Breast epithelium (tissue), 4 donors: ENCODE measurements around the gene TMEM107. TPM values are rescaled to one million over a fixed set of nuclear protein-coding genes. Genes with fewer than 3 reads are reported as not detected.
A peak's percentile ranks its signal among the peaks of the same experiment; 100 is the strongest.

ENCODE experiments used
- DNase-seq, 2 donors: peaks; one replicate each; pipeline ENCODE4 v3.0.0-alpha.2; 2019; ENCODE audit warnings: low spot score in 2 of 2
- H3K27ac ChIP-seq, 2 donors: fragments of 200-600 bp; sonication (generic) in 1 of 2; one replicate each; pipeline ENCODE4 v1.5.1; 2016 to 2019; ENCODE audit warnings: mild to moderate bottlenecking in 1 of 2
- H3K27me3 ChIP-seq, 2 donors: fragments of 200-600 bp; sonication (generic) in 1 of 2; one replicate each; pipeline versions ENCODE4 v1.5.1 to v1.6.0; 2017 to 2019; ENCODE audit warnings: control low read depth in 1 of 2, mild to moderate bottlenecking in 1 of 2
- H3K36me3 ChIP-seq: fragments of 200-600 bp; one replicate; pipeline ENCODE4 v1.5.1; 2019
- H3K4me1 ChIP-seq, 2 donors: fragments of 200-600 bp; sonication (generic); one replicate each; pipeline ENCODE4 v1.5.1; 2016 to 2019; ENCODE audit warnings: control low read depth in 1 of 2
- H3K4me3 ChIP-seq, 3 donors: fragments of 200-600 bp; sonication (generic); 1 replicate in 2 of 3; 2 replicates in 1 of 3; pipeline ENCODE4 v1.5.1; 2016 to 2019; ENCODE audit warnings: mild to moderate bottlenecking in 3 of 3, moderate library complexity in 2 of 3
- H3K9me3 ChIP-seq, 2 donors: fragments of 200-600 bp; sonication (generic) in 1 of 2; one replicate each; pipeline ENCODE4 v1.5.1; 2016 to 2019; ENCODE audit warnings: control low read depth in 1 of 2
- POLR2A ChIP-seq: fragments of 450-650 bp; IDR thresholded peaks from one replicate; pipeline ENCODE4 v1.6.1; 2016; ENCODE audit warnings: antibody characterized with exemption, mild to moderate bottlenecking, moderate library complexity
- POLR2AphosphoS5 ChIP-seq, 3 donors: sonication (generic); formaldehyde crosslinking; IDR thresholded peaks; one replicate each; pipeline ENCODE4 v1.6.1; 2017; ENCODE audit warnings: antibody characterized with exemption in 3 of 3
- intact Hi-C: fragments of 100-400 bp; cut with DNase I; formaldehyde crosslinking; loops from one replicate; pipeline ENCODE4 v1.15.1; 2023; ENCODE audit warnings: low total_unique reads
- total RNA-seq, 3 donors: library from RNA; depleted of rRNA; stranded (reverse); fragments of >200 nt; gene quantifications; one replicate each; pipeline ENCODE4 v1.1.0, GENCODE V29; 2016
- TF ChIP-seq, protein P1 (sequence below), 3 donors: fragments of 450-650 bp; IDR thresholded peaks; one replicate each; pipeline ENCODE4 v1.5.1; 2016 to 2017; ENCODE audit warnings: antibody characterized with exemption in 3 of 3, mild to moderate bottlenecking in 3 of 3, moderate library complexity in 3 of 3

The TMEM107 gene
- total RNA-seq, 3 donors from 2014 or later, result 15.7 to 83.1 (median 41.0) TPM

DNA sequence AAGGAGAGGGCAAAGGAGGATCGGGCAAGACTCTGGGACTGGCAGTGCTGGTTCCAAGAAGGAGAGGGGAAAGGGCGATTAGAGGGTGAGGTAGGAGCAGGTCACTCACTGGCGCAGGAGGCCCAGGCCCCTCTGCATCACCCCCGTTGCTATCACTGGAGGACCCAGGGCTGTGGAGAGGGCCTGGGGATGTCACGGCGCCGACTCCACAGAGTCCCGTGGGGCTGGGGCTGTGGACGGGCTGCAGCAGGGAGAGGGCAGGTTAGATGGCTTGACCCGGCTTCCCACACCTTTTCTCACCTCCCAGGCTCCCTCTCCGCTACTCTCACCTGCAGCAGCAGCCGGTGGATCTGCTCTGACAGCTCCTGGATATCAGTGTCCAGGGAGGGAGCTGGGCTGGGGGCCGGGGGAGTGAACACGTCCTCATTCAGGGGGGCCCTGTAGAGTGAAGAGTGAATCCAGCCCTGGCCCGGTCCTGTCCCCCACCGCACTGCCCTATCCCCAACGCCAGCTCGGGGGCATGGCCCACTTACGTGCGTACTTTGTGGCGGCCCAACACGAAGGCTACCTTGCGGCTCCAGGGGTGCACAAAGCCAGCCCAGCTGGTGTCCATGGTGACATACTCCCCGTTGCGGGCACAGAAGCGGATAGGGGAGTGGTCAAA is 28.9 kb downstream of the TMEM107 start:
- H3K36me3 ChIP-seq, result peaks cover 46% of the 10 kb centered on the region
- no peak for DNase-seq
- peak overlapping the region; percentile 65 to 99 for H3K27ac ChIP-seq
- no peaks in the 10 kb centered on the region for H3K9me3 ChIP-seq
- TF ChIP-seq POLR2A (no peak), POLR2AphosphoS5 (IDR thresholded peaks at IDR 0.05) (no peak)
- TF ChIP-seq, protein P1, sequence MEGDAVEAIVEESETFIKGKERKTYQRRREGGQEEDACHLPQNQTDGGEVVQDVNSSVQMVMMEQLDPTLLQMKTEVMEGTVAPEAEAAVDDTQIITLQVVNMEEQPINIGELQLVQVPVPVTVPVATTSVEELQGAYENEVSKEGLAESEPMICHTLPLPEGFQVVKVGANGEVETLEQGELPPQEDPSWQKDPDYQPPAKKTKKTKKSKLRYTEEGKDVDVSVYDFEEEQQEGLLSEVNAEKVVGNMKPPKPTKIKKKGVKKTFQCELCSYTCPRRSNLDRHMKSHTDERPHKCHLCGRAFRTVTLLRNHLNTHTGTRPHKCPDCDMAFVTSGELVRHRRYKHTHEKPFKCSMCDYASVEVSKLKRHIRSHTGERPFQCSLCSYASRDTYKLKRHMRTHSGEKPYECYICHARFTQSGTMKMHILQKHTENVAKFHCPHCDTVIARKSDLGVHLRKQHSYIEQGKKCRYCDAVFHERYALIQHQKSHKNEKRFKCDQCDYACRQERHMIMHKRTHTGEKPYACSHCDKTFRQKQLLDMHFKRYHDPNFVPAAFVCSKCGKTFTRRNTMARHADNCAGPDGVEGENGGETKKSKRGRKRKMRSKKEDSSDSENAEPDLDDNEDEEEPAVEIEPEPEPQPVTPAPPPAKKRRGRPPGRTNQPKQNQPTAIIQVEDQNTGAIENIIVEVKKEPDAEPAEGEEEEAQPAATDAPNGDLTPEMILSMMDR (IDR thresholded peaks at IDR 0.05), result no peak
- no peaks in the 10 kb centered on the region for H3K27me3 ChIP-seq
- no peak overlapping the region for H3K4me3 ChIP-seq
- peaks cover 5 to 6% of the 10 kb centered on the region in 2 donors for H3K4me1 ChIP-seq
- intact Hi-C loops, result no loop called here

DNA sequence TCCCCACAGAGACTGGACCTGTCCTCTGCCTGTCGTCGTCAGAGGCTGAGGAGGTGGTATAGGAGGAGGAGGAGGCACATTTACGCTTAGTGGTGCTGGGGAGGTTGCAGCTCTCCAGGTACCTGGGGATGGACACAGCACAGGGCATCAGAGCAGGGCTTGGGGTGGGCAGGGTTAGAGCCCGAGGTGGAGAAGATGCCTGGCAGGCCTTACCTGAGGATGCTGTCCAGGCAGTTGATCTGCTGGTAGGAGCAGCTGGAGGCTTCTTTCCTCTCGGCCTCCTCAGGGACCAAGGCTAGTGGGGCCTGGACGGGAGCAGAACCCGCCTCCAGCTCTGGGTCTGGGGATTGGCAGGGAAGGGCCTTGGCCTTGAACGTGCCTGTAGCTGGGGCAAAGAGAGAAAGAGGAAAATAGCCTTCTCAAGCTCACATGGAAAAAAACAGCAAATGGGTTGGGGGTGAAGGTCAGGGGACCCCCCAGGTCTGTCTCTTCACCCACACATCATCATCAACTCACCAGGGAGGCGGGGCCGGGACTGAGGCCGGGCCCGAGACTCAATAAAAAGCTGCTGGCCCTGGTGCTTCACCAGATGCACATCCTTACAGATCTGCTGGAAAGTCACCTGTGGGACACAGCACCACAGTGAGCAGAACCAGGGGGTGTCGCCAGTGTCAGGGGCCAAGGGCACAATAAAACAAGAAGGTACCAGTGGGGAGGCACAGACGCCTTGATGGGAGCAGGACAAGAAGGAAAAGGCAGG is 29.6 kb downstream of the TMEM107 start:
- peak in 1 of 3 donors; percentile 18 for TF ChIP-seq POLR2AphosphoS5 (IDR thresholded peaks at IDR 0.05)
- no peak for TF ChIP-seq POLR2A
- TF ChIP-seq, protein P1 (IDR thresholded peaks at IDR 0.05), result no peak
- Histone ChIP-seq H3K27me3 (no peaks in the 10 kb centered on the region), H3K36me3 (peaks cover 53% of the 10 kb centered on the region), H3K4me3 (no peak overlapping the region), H3K27ac (peak overlapping the region; percentile 65 to 99), H3K4me1 (peaks cover 5 to 6% of the 10 kb centered on the region in 2 donors), H3K9me3 (no peaks in the 10 kb centered on the region)
- DNase-seq, result no peak
- intact Hi-C loops, result no loop called here

DNA sequence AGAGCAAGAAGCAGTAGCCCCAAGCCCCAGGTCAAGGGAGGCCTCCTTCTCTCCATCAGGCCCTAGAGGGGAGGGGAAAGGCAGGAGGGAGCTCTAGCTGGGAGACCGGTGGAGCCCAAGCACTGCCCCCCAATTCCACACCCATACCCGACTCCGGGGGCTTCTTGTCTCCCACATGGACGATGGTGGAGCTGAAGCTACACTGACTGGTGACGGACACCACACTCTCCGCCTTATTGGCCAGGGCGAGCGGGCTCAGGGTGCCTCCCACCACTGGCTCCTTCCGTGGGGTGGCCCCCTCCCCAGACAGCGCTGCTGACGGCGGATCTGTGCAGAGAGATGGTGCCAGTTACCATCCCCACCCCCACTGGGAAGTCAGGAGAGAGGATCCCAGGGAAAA is 30.4 kb downstream of the TMEM107 start:
- Histone ChIP-seq H3K4me1 (peaks cover 3 to 5% of the 10 kb centered on the region in 2 donors), H3K4me3 (no peak overlapping the region), H3K27ac (peak overlapping the region; percentile 65 to 99), H3K9me3 (no peaks in the 10 kb centered on the region), H3K27me3 (no peaks in the 10 kb centered on the region), H3K36me3 (peaks cover 53% of the 10 kb centered on the region)
- no peak for DNase-seq
- intact Hi-C loops, result no loop called here
- TF ChIP-seq, protein P1 (IDR thresholded peaks at IDR 0.05), result no peak
- TF ChIP-seq POLR2AphosphoS5 (IDR thresholded peaks at IDR 0.05) (peak in 1 of 3 donors; percentile 3), POLR2A (no peak)

DNA sequence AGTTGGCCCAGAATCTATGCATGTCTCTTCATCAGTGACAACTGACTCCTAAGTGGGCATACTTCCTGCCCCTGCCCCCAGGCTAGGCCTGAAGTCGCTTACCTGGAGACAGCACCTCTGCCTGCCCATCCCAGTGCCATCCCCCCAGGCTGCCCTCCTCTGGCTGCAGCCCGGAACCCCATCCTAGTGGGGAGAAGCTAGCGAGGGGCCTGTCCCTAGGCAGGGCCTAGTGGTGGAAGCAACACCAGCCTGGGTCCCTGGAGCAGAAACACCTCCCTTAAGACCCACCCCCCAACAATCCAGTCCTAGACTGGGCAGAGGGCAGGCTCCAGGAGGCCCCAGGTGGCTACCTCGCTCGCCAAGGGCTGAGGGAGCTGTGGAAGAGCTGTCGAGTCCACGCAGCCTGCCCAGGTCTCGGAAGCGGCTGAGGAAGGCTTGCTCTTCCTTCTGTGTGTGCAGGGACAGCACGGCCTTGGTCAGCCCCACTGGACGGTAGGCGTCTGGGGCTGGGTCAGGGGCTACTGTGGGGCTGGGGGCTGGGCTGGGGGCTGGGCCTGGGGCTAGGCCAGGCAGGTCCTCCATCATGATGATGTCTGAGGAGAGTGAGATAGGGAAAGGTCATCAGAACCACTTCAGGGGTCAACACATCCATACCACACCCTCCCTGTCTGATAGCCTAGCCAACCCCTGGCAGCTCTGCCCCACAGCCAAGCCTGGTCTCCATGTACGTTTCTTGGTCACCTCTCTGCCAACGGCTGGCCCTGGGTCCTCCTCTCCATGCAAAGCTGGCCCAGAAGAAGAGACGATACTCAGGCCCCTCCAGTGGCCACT is 31.6 kb downstream of the TMEM107 start:
- no peak for DNase-seq
- Histone ChIP-seq H3K4me1 (no peaks in the 10 kb centered on the region), H3K27me3 (no peaks in the 10 kb centered on the region), H3K9me3 (no peaks in the 10 kb centered on the region), H3K36me3 (peaks cover 52% of the 10 kb centered on the region), H3K27ac (peak overlapping the region; percentile 25 to 55), H3K4me3 (no peak overlapping the region)
- intact Hi-C loops, result no loop called here
- TF ChIP-seq, protein P1 (IDR thresholded peaks at IDR 0.05), result no peak
- no peak for TF ChIP-seq POLR2A
- TF ChIP-seq POLR2AphosphoS5 (IDR thresholded peaks at IDR 0.05), result no peak
